A549 (cell line): Measurements from ENCODE around the gene UBL7. TPM values are rescaled to one million over a fixed set of nuclear protein-coding genes. Genes with fewer than 3 reads are reported as not detected.

Experiments used
- ATAC-seq, 2 experiments: fragments of 200-7000 bp in 1 of 2; fragments of >200 bp in 1 of 2; cut with Nextera tagmentation in 1 of 2; cut with Tn5 transposase in 1 of 2; 3 replicates each; pipeline versions ENCODE4 v1.8.0 to v1.9.1; 2018 to 2020; ENCODE audit warnings: mild to moderate bottlenecking in 1 of 2, moderate library complexity in 1 of 2
- CTCF ChIA-PET: fragments of 300-600 bp; sonication (Branson Sonifier 250); formaldehyde crosslinking; extraction: SDS; loops from one replicate; lab custom pipeline; 2021; ENCODE audit warnings: antibody characterized with exemption, inconsistent platforms; lab: Yijun Ruan, JAX
- POLR2A ChIA-PET: fragments of 350-600 bp; formaldehyde crosslinking; extraction: SDS; loops from one replicate; lab custom pipeline; 2021; ENCODE audit warnings: antibody characterized with exemption, inconsistent platforms; lab: Yijun Ruan, JAX
- DNase-seq, 2 experiments: peaks; one replicate each; pipeline versions ENCODE4 v3.0.0 to v3.0.0-alpha.2; 2011 to 2016; ENCODE audit warnings: low read depth in 1 of 2, low spot score in 1 of 2
- FAIRE-seq: peaks from 2 replicates; lab custom pipeline; 2011; peaks lifted over from hg19 to GRCh38; lab: Jason Lieb, UNC
- H3K27ac ChIP-seq, 2 experiments: fragments of >200 bp; sonication (Bioruptor Twin); formaldehyde crosslinking; 3 replicates each; pipeline ENCODE4 v1.5.1; 2016 to 2017
- H3K4me1 ChIP-seq: fragments of >200 bp; sonication (Bioruptor Twin); formaldehyde crosslinking; 3 replicates; pipeline ENCODE4 v1.6.1; 2016
- H3K4me2 ChIP-seq: fragments of >200 bp; sonication (Bioruptor Twin); formaldehyde crosslinking; 3 replicates; pipeline ENCODE4 v1.6.1; 2016
- H3K4me3 ChIP-seq: fragments of >200 bp; sonication (Bioruptor Twin); formaldehyde crosslinking; 3 replicates; pipeline ENCODE4 v1.5.1; 2016
- H3K9me3 ChIP-seq: fragments of >200 bp; sonication (Bioruptor Twin); formaldehyde crosslinking; 3 replicates; pipeline ENCODE4 v1.6.1; 2016
- CBX2 ChIP-seq: fragments of 200-600 bp; sonication (generic); IDR thresholded peaks from 2 replicates; pipeline ENCODE4 v1.6.1; 2016; ENCODE audit warnings: low read depth, mild to moderate bottlenecking, borderline replicate concordance
- CHD2 ChIP-seq: fragments of 150-350 bp; IDR thresholded peaks from 2 replicates; pipeline ENCODE4 v1.6.1; 2014; ENCODE audit warnings: low read length; ENCODE audit not compliant: partially characterized antibody
- EHF ChIP-seq: fragments of 250-450 bp; sonication (Bioruptor Pico); IDR thresholded peaks from 2 replicates; pipeline ENCODE4 v1.5.0; 2020; ENCODE audit warnings: mild to moderate bottlenecking
- EHMT2 ChIP-seq: fragments of 200-600 bp; sonication (generic); IDR thresholded peaks from 2 replicates; pipeline ENCODE4 v1.6.1; 2016; ENCODE audit warnings: antibody characterized with exemption, low read depth, mild to moderate bottlenecking, moderate library complexity
- ESRRA ChIP-seq: fragments of 150-350 bp; IDR thresholded peaks from 2 replicates; pipeline ENCODE4 v1.6.1; 2014; ENCODE audit warnings: mild to moderate bottlenecking, low read length, borderline replicate concordance
- FOSL2 ChIP-seq, 2 experiments: fragments of 450-650 bp in 1 of 2; fragments of >200 bp in 1 of 2; sonication (Bioruptor Twin) in 1 of 2; formaldehyde crosslinking; IDR thresholded peaks; 2 replicates each; pipeline versions ENCODE4 v1.5.0 to v1.6.1; 2016 to 2020; ENCODE audit warnings: mild to moderate bottlenecking in 1 of 2, moderate library complexity in 1 of 2
- GATA3 ChIP-seq: IDR thresholded peaks from 2 replicates; pipeline ENCODE4 v1.6.1; 2012; ENCODE audit warnings: borderline replicate concordance
- HOXB13 ChIP-seq: fragments of 250-450 bp; sonication (Bioruptor Pico); IDR thresholded peaks from 2 replicates; pipeline ENCODE4 v1.5.0; 2020; ENCODE audit warnings: low read depth, mild to moderate bottlenecking, moderate library complexity
- JUN ChIP-seq, 2 experiments: fragments of >200 bp; sonication (Bioruptor Twin); formaldehyde crosslinking; IDR thresholded peaks; 2 replicates in 1 of 2; 3 replicates in 1 of 2; pipeline ENCODE4 v1.6.1; 2016 to 2017
- KDM5A ChIP-seq: fragments of 200-600 bp; sonication (generic); IDR thresholded peaks from 2 replicates; pipeline ENCODE4 v1.6.1; 2016; ENCODE audit warnings: antibody characterized with exemption, mild to moderate bottlenecking
- MAFK ChIP-seq: fragments of 450-650 bp; IDR thresholded peaks from 2 replicates; pipeline ENCODE4 v1.6.1; 2014; ENCODE audit not compliant: partially characterized antibody
- MAZ ChIP-seq: fragments of 150-350 bp; IDR thresholded peaks from 2 replicates; pipeline ENCODE4 v1.6.1; 2014; ENCODE audit warnings: antibody characterized with exemption, low read depth, low read length, borderline replicate concordance
- MYC ChIP-seq: IDR thresholded peaks from 2 replicates; pipeline ENCODE4 v1.6.1; 2012; ENCODE audit warnings: mild to moderate bottlenecking, inconsistent platforms, low read length, improper control_type of control experiment, borderline replicate concordance
- NFE2L2 ChIP-seq: fragments of 150-350 bp; conservative IDR thresholded peaks from 2 replicates; pipeline ENCODE4 v1.6.1; 2014; ENCODE audit warnings: low read length
- NPAS2 ChIP-seq: fragments of 250-450 bp; sonication (Bioruptor Pico); IDR thresholded peaks from 2 replicates; pipeline ENCODE4 v1.8.0; 2022; ENCODE audit warnings: mild to moderate bottlenecking, moderate library complexity, borderline replicate concordance
- PHF8 ChIP-seq: fragments of 200-600 bp; sonication (generic); IDR thresholded peaks from 2 replicates; pipeline ENCODE4 v1.6.1; 2016; ENCODE audit warnings: low read depth, mild to moderate bottlenecking, antibody characterized with exemption, moderate library complexity, borderline replicate concordance
- RAD21 ChIP-seq, 2 experiments: fragments of >200 bp in 1 of 2; sonication (Bioruptor Twin) in 1 of 2; formaldehyde crosslinking in 1 of 2; IDR thresholded peaks in 1 of 2; conservative IDR thresholded peaks in 1 of 2; 2 replicates in 1 of 2; 3 replicates in 1 of 2; pipeline ENCODE4 v1.6.1; 2012 to 2018; ENCODE audit warnings: inconsistent platforms in 1 of 2
- RFX5 ChIP-seq: fragments of 450-650 bp; IDR thresholded peaks from 2 replicates; pipeline ENCODE4 v1.7.1; 2014; ENCODE audit warnings: antibody characterized with exemption, mild to moderate bottlenecking, moderate library complexity
- SREBF2 ChIP-seq: fragments of 450-650 bp; IDR thresholded peaks from 2 replicates; pipeline ENCODE4 v1.6.1; 2014; ENCODE audit warnings: mild to moderate bottlenecking, moderate library complexity
- ZC3H11A ChIP-seq: fragments of 450-650 bp; IDR thresholded peaks from 2 replicates; pipeline ENCODE4 v1.6.1; 2014; ENCODE audit warnings: antibody characterized with exemption, mild to moderate bottlenecking
- ZNF302 ChIP-seq: fragments of 250-450 bp; sonication (Bioruptor Pico); IDR thresholded peaks from 2 replicates; pipeline ENCODE4 v1.9.0; 2021; ENCODE audit warnings: inconsistent platforms, mild to moderate bottlenecking, moderate library complexity
- WGBS: methylation state at CpG from one replicate; pipeline ENCODE4 v1.1.6; 2017; ENCODE audit errors: missing lambda C conversion rate; 5-methylcytosine and 5-hydroxymethylcytosine counted together
- polyA minus RNA-seq: library from RNA; depleted of rRNA, polyadenylated mRNA; stranded (reverse); fragments of >200 nt; gene quantifications from 2 replicates; pipeline ENCODE4 v1.2.3, GENCODE V29; 2011; rRNA and poly(A)+ RNA removed
- polyA plus RNA-seq, 4 experiments: library from polyadenylated mRNA; depleted of rRNA in 3 of 4; stranded (reverse); fragments of >200 nt; fragmentation: RNase III in 1 of 4; extraction: RNeasy Plus Mini Kit Qiagen cat#74134 plus additional on column Dnase treatment in 1 of 4; gene quantifications; 2 replicates in 3 of 4; 3 replicates in 1 of 4; pipeline ENCODE4 v1.2.3, GENCODE V29; 2011 to 2017
- TF ChIP-seq, protein P1 (sequence below): fragments of 200-600 bp; sonication (generic); IDR thresholded peaks from 2 replicates; pipeline ENCODE4 v1.6.1; 2016; ENCODE audit warnings: antibody characterized with exemption, mild to moderate bottlenecking, moderate library complexity
- TF ChIP-seq, protein P2 (sequence below): fragments of 250-450 bp; sonication (Bioruptor Pico); IDR thresholded peaks from 2 replicates; pipeline ENCODE4 v1.5.0; 2021; ENCODE audit warnings: mild to moderate bottlenecking, moderate library complexity, borderline replicate concordance
- TF ChIP-seq, protein P3 (sequence below): fragments of 150-350 bp; IDR thresholded peaks from 2 replicates; pipeline ENCODE4 v1.6.1; 2014; ENCODE audit warnings: low read depth, mild to moderate bottlenecking, low read length
- TF ChIP-seq, protein P4 (sequence below): IDR thresholded peaks from 2 replicates; pipeline ENCODE4 v1.6.1; 2012
- TF ChIP-seq, protein P5 (sequence below): IDR thresholded peaks from 2 replicates; pipeline ENCODE4 v1.6.1; 2012; ENCODE audit warnings: low read depth, borderline replicate concordance
- TF ChIP-seq, protein P6 (sequence below): fragments of >200 bp; sonication (Bioruptor Twin); formaldehyde crosslinking; IDR thresholded peaks from 2 replicates; pipeline ENCODE4 v1.6.1; 2016

UBL7 gene, protein sequence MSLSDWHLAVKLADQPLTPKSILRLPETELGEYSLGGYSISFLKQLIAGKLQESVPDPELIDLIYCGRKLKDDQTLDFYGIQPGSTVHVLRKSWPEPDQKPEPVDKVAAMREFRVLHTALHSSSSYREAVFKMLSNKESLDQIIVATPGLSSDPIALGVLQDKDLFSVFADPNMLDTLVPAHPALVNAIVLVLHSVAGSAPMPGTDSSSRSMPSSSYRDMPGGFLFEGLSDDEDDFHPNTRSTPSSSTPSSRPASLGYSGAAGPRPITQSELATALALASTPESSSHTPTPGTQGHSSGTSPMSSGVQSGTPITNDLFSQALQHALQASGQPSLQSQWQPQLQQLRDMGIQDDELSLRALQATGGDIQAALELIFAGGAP
- polyA plus RNA-seq (2011; rRNA removed) (48.5 and 62.4 TPM in 2 replicates), polyA plus RNA-seq (2017; fragmentation: RNase III; extraction: RNeasy Plus Mini Kit Qiagen cat#74134 plus additional on column Dnase treatment) (31.0 to 35.3 TPM (median 32.6 TPM) in 3 replicates), polyA minus RNA-seq (41.1 and 56.9 TPM in 2 replicates)
- 38.9 and 55.9 TPM in 2 replicates for polyA plus RNA-seq (2012; cell fraction: cytosol; rRNA removed)
- polyA plus RNA-seq (2012; cell fraction: nucleus; rRNA removed), result 38.6 and 44.8 TPM in 2 replicates

DNA sequence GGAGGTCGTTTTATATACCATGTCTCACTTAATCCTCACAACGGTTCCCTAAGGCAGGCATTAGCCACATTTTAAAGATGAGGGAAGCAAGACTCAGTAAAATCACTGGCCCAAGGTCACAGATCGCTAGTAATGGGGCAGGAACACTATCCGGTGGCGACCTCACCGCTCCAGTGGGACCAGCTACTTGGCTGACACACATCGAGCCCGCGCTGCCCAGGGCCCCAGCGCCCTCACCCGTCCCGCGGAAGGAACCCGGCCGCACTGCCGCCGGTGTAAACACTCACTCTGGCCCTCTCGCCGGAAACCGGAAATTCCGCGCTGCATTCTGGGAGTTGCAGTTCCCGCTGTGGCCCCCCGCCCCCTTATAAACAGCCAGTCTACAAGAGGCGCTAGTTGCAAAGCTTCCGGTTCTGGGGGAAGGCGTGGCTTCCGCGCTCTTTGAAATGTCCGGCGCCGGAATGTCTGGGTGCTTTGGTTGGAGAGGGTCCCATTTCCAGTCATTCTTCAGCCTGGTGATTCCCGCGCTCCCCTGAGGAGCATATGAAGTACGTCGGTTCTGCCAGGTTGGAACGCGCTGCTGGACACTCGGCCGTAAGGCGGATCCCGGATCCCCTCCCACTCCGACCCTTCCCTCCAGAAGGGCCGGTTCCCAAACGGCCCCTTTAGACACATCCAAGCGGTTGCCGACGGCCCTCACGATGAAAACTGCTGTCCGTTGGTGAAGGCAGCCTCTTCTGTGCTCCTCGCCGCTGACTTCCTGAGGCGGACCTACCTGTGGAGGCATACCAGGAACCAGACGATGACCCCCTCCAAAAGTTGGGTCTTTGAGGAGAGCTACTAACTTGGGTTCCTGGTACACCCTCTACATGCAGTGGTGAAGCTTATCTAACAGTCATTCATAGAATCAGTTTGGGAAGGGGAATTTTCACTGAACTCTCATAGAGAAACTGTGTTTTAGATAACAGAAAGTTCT, at the start of gene UBL7:
Gene UBL7 (minus strand): TSS at position 290 of the 976 bp plus-strand sequence. CDS start 2,293 bp downstream, outside the sequence.
- WGBS, result 4% methylated on average over 16 of the region's 54 CpGs
- ATAC-seq (peak; percentile 99), FAIRE-seq (no peak), DNase-seq (peak; percentile 80 to 93)
- Histone ChIP-seq H3K4me2 (peak within 1 kb of the TSS; percentile 92), H3K4me3 (peak within 1 kb of the TSS; percentile 73), H3K27ac (peak within 1 kb of the TSS; percentile 78 to 90), H3K9me3 (no peaks in the 10 kb centered on the region), H3K4me1 (0 out of 3 replicates have a peak, but pooled peaks cover 6% of the 10 kb centered on the region)
- CTCF ChIA-PET, result interaction anchor here (0.6 to 2.1 kb wide), 10 partner anchors 11 to 158 kb away, joined by 3 to 11 read pairs (median 3); no protein-coding TSS in a partner anchor
- POLR2A ChIA-PET, result interaction anchor here (0.6 to 1.4 kb wide), 4 partner anchors 80 to 712 kb away, joined by 3 to 8 read pairs (median 7); partner anchors contain the start of gene ARID3B
- TF ChIP-seq RAD21 (conservative IDR thresholded peaks at IDR 0.05 in 1 of 2, IDR thresholded peaks at IDR 0.05 in 1 of 2) (no peak), EHF (CRISPR knock-in tag) (no peak), CBX2 (no peak), PHF8 (peak; percentile 72), ESRRA (no peak), JUN (IDR thresholded peaks at IDR 0.05) (peak in 1 of 2 experiments; percentile 78; a peak in 3 of 5 replicates), MAFK (no peak), SREBF2 (no peak), GATA3 (no peak), ZNF302 (CRISPR knock-in tag) (no peak), HOXB13 (CRISPR knock-in tag) (no peak), RFX5 (no peak), MYC (no peak), ZC3H11A (no peak), FOSL2 (IDR thresholded peaks at IDR 0.05) (no peak), FOSL2 (CRISPR knock-in tag; IDR thresholded peaks at IDR 0.05) (no peak), NFE2L2 (no peak), EHMT2 (no peak), KDM5A (no peak), MAZ (no peak), CHD2 (no peak), NPAS2 (CRISPR knock-in tag) (no peak)
- TF ChIP-seq, protein P1, sequence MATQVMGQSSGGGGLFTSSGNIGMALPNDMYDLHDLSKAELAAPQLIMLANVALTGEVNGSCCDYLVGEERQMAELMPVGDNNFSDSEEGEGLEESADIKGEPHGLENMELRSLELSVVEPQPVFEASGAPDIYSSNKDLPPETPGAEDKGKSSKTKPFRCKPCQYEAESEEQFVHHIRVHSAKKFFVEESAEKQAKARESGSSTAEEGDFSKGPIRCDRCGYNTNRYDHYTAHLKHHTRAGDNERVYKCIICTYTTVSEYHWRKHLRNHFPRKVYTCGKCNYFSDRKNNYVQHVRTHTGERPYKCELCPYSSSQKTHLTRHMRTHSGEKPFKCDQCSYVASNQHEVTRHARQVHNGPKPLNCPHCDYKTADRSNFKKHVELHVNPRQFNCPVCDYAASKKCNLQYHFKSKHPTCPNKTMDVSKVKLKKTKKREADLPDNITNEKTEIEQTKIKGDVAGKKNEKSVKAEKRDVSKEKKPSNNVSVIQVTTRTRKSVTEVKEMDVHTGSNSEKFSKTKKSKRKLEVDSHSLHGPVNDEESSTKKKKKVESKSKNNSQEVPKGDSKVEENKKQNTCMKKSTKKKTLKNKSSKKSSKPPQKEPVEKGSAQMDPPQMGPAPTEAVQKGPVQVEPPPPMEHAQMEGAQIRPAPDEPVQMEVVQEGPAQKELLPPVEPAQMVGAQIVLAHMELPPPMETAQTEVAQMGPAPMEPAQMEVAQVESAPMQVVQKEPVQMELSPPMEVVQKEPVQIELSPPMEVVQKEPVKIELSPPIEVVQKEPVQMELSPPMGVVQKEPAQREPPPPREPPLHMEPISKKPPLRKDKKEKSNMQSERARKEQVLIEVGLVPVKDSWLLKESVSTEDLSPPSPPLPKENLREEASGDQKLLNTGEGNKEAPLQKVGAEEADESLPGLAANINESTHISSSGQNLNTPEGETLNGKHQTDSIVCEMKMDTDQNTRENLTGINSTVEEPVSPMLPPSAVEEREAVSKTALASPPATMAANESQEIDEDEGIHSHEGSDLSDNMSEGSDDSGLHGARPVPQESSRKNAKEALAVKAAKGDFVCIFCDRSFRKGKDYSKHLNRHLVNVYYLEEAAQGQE, result no peak
- TF ChIP-seq, protein P2, sequence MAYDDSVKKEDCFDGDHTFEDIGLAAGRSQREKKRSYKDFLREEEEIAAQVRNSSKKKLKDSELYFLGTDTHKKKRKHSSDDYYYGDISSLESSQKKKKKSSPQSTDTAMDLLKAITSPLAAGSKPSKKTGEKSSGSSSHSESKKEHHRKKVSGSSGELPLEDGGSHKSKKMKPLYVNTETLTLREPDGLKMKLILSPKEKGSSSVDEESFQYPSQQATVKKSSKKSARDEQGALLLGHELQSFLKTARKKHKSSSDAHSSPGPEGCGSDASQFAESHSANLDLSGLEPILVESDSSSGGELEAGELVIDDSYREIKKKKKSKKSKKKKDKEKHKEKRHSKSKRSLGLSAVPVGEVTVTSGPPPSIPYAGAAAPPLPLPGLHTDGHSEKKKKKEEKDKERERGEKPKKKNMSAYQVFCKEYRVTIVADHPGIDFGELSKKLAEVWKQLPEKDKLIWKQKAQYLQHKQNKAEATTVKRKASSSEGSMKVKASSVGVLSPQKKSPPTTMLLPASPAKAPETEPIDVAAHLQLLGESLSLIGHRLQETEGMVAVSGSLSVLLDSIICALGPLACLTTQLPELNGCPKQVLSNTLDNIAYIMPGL (CRISPR knock-in tag), result no peak
- TF ChIP-seq, protein P3, sequence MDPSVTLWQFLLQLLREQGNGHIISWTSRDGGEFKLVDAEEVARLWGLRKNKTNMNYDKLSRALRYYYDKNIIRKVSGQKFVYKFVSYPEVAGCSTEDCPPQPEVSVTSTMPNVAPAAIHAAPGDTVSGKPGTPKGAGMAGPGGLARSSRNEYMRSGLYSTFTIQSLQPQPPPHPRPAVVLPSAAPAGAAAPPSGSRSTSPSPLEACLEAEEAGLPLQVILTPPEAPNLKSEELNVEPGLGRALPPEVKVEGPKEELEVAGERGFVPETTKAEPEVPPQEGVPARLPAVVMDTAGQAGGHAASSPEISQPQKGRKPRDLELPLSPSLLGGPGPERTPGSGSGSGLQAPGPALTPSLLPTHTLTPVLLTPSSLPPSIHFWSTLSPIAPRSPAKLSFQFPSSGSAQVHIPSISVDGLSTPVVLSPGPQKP, result no peak
- TF ChIP-seq, protein P4, sequence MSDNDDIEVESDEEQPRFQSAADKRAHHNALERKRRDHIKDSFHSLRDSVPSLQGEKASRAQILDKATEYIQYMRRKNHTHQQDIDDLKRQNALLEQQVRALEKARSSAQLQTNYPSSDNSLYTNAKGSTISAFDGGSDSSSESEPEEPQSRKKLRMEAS, result peak; percentile 74
- TF ChIP-seq, protein P5, sequence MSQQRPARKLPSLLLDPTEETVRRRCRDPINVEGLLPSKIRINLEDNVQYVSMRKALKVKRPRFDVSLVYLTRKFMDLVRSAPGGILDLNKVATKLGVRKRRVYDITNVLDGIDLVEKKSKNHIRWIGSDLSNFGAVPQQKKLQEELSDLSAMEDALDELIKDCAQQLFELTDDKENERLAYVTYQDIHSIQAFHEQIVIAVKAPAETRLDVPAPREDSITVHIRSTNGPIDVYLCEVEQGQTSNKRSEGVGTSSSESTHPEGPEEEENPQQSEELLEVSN, result no peak
- TF ChIP-seq, protein P6, sequence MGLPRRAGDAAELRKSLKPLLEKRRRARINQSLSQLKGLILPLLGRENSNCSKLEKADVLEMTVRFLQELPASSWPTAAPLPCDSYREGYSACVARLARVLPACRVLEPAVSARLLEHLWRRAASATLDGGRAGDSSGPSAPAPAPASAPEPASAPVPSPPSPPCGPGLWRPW, result no peak
